Rectal smooth muscle tissue (tissue), 1 donor: ENCODE results near the gene IL17RC.

Experiments
- H3K27ac ChIP-seq: one replicate; pipeline ENCODE4 v1.7.0; 2013; ENCODE audit warnings: low read depth, low read length, inconsistent platforms
- H3K27me3 ChIP-seq: one replicate; pipeline ENCODE4 v1.7.0; 2013; ENCODE audit warnings: low read length; ENCODE audit not compliant: control insufficient read depth, insufficient read depth
- H3K36me3 ChIP-seq: one replicate; pipeline ENCODE4 v1.7.0; 2013; ENCODE audit warnings: low read length; ENCODE audit not compliant: control insufficient read depth, insufficient read depth
- H3K4me1 ChIP-seq: one replicate; pipeline ENCODE4 v1.7.0; 2013; ENCODE audit warnings: low read length; ENCODE audit not compliant: control insufficient read depth, insufficient read depth
- H3K4me3 ChIP-seq: one replicate; pipeline ENCODE4 v1.7.0; 2013; ENCODE audit warnings: low read length
- H3K9ac ChIP-seq: one replicate; pipeline ENCODE4 v1.7.0; 2013; ENCODE audit warnings: low read length

Gene IL17RC

GRCh38 chr3:9945358-9945757 is 28.5 kb downstream of the IL17RC start:
- H3K36me3 ChIP-seq = peaks cover 7% of the 10 kb centered on the region
- no peak overlapping the region for H3K27ac ChIP-seq

GRCh38 chr3:9946112-9947024 is 29.5 kb downstream of the IL17RC start:
- Histone ChIP-seq H3K27ac (peak overlapping the region; percentile 86), H3K27me3 (no peaks in the 10 kb centered on the region), H3K9ac (peak overlapping the region; percentile 77), H3K4me3 (peak overlapping the region; percentile 80), H3K36me3 (peaks cover 3% of the 10 kb centered on the region), H3K4me1 (peaks cover under 1% of the 10 kb centered on the region)

More at GRCh38 chr3:9945358-9945757, 28.5 kb downstream of the IL17RC start:
- Histone ChIP-seq H3K9ac (no peak overlapping the region), H3K4me3 (no peak overlapping the region), H3K27me3 (no peaks in the 10 kb centered on the region), H3K4me1 (no peaks in the 10 kb centered on the region)

GRCh38 chr3:9947025-9947995 is 30.4 kb downstream of the IL17RC start:
- no peaks in the 10 kb centered on the region for H3K27me3 ChIP-seq
- H3K9ac ChIP-seq = peak overlapping the region; percentile 77
- peaks cover 2% of the 10 kb centered on the region for H3K4me1 ChIP-seq
- H3K36me3 ChIP-seq = peaks cover 3% of the 10 kb centered on the region
- peak overlapping the region; percentile 80 for H3K4me3 ChIP-seq
- peak overlapping the region; percentile 86 for H3K27ac ChIP-seq

- H3K36me3 ChIP-seq = no peaks in the 10 kb centered on the region
- H3K9ac ChIP-seq = no peak overlapping the region
- no peak overlapping the region for H3K27ac ChIP-seq
- H3K4me1 ChIP-seq = peaks cover 2% of the 10 kb centered on the region
- no peak overlapping the region for H3K4me3 ChIP-seq
- H3K27me3 ChIP-seq = no peaks in the 10 kb centered on the region
Observed at GRCh38 chr3:9948586-9948985, 31.7 kb downstream of the IL17RC start.

- no peaks in the 10 kb centered on the region for H3K27me3 ChIP-seq
- H3K27ac ChIP-seq = no peak overlapping the region
- H3K4me1 ChIP-seq = peaks cover 2% of the 10 kb centered on the region
- no peak overlapping the region for H3K4me3 ChIP-seq
- no peak overlapping the region for H3K9ac ChIP-seq
- H3K36me3 ChIP-seq = no peaks in the 10 kb centered on the region
Observed at GRCh38 chr3:9949115-9949514, 32.2 kb downstream of the IL17RC start.

- Histone ChIP-seq H3K9ac (no peak overlapping the region), H3K4me3 (no peak overlapping the region), H3K27me3 (no peaks in the 10 kb centered on the region), H3K36me3 (no peaks in the 10 kb centered on the region), H3K27ac (no peak overlapping the region), H3K4me1 (peaks cover 2% of the 10 kb centered on the region)
Observed at GRCh38 chr3:9949626-9950025, 32.7 kb downstream of the IL17RC start.

GRCh38 chr3:9951126-9951525 is 34.2 kb downstream of the IL17RC start:
- Histone ChIP-seq H3K27ac (no peak overlapping the region), H3K4me1 (peaks cover 2% of the 10 kb centered on the region), H3K4me3 (no peak overlapping the region), H3K36me3 (no peaks in the 10 kb centered on the region), H3K9ac (no peak overlapping the region), H3K27me3 (no peaks in the 10 kb centered on the region)

GRCh38 chr3:9951598-9951961 is 34.7 kb downstream of the IL17RC start:
- no peaks in the 10 kb centered on the region for H3K36me3 ChIP-seq
- no peak overlapping the region for H3K27ac ChIP-seq
- peaks cover 2% of the 10 kb centered on the region for H3K4me1 ChIP-seq
- H3K9ac ChIP-seq = peak overlapping the region; percentile 14
- H3K27me3 ChIP-seq = no peaks in the 10 kb centered on the region
- peak overlapping the region; percentile 69 for H3K4me3 ChIP-seq

- peak within 1 kb of the TSS; percentile 14 for H3K9ac ChIP-seq
- no peak within 1 kb of the TSS for H3K27ac ChIP-seq
Observed at GRCh38 chr3:9951962-9952805, 35.3 kb downstream of the IL17RC start, which contains the start of gene PRRT3. Gene PRRT3, minus strand, starts transcription at chr3:9952408. Its CDS starts 2,293 bp downstream, at chr3:9950115.

GRCh38 chr3:9955067-9955502 is 38.2 kb downstream of the IL17RC start:
- H3K4me1 ChIP-seq = peaks cover 2% of the 10 kb centered on the region
- no peaks in the 10 kb centered on the region for H3K27me3 ChIP-seq
- peaks cover 5% of the 10 kb centered on the region for H3K36me3 ChIP-seq
- no peak overlapping the region for H3K4me3 ChIP-seq
- H3K27ac ChIP-seq = no peak overlapping the region
- H3K9ac ChIP-seq = no peak overlapping the region

More at GRCh38 chr3:9951962-9952805, 35.3 kb downstream of the IL17RC start, which contains the start of gene PRRT3:
- Histone ChIP-seq H3K4me1 (peaks cover 2% of the 10 kb centered on the region), H3K36me3 (no peaks in the 10 kb centered on the region), H3K4me3 (peak within 1 kb of the TSS; percentile 69), H3K27me3 (no peaks in the 10 kb centered on the region)

- H3K27ac ChIP-seq = peak overlapping the region; percentile 34
Observed at GRCh38 chr3:9955611-9956352, 38.9 kb downstream of the IL17RC start.

More at GRCh38 chr3:9955611-9956352, 38.9 kb downstream of the IL17RC start:
- no peaks in the 10 kb centered on the region for H3K27me3 ChIP-seq
- no peak overlapping the region for H3K4me3 ChIP-seq
- H3K4me1 ChIP-seq = peaks cover 2% of the 10 kb centered on the region
- no peak overlapping the region for H3K9ac ChIP-seq
- peaks cover 5% of the 10 kb centered on the region for H3K36me3 ChIP-seq
